Loucy (cell line): ENCODE data around the gene ANKRD39.

Source experiments
- H2AFZ ChIP-seq: fragments of 200-600 bp; sonication (generic); 2 replicates; pipeline ENCODE4 v1.6.0; 2016; ENCODE audit warnings: antibody characterized with exemption, mild to moderate bottlenecking, low read length, moderate library complexity
- H3F3A ChIP-seq: fragments of 200-600 bp; 2 replicates; pipeline ENCODE4 v1.6.0; 2016; ENCODE audit warnings: antibody characterized with exemption, low read depth, mild to moderate bottlenecking
- H3K27me3 ChIP-seq: fragments of 200-600 bp; sonication (generic); 2 replicates; pipeline ENCODE4 v1.6.1; 2014; ENCODE audit warnings: low read length, mild to moderate bottlenecking; ENCODE audit not compliant: insufficient read depth, poor library complexity, severe bottlenecking
- H3K36me3 ChIP-seq: fragments of 200-600 bp; sonication (generic); 2 replicates; pipeline ENCODE4 v1.6.1; 2016; ENCODE audit warnings: low read length; ENCODE audit not compliant: insufficient read depth
- H3K4me1 ChIP-seq: fragments of 200-600 bp; sonication (generic); 2 replicates; pipeline ENCODE4 v1.5.1; 2014; ENCODE audit warnings: low read length, mild to moderate bottlenecking; ENCODE audit not compliant: insufficient read depth, poor library complexity, severe bottlenecking
- H3K4me2 ChIP-seq: fragments of 200-600 bp; sonication (generic); 2 replicates; pipeline ENCODE4 v1.6.0; 2014; ENCODE audit warnings: antibody characterized with exemption, low read length, low read depth, mild to moderate bottlenecking; ENCODE audit not compliant: poor library complexity, severe bottlenecking
- H3K4me3 ChIP-seq: fragments of 200-600 bp; sonication (generic); 2 replicates; pipeline ENCODE4 v1.5.1; 2014; ENCODE audit warnings: low read length, mild to moderate bottlenecking, mixed read lengths; ENCODE audit not compliant: poor library complexity, severe bottlenecking
- H3K79me2 ChIP-seq: fragments of 200-600 bp; sonication (generic); 2 replicates; pipeline ENCODE4 v1.6.1; 2014; ENCODE audit warnings: low read length; ENCODE audit not compliant: insufficient read depth
- H3K9ac ChIP-seq: fragments of 200-600 bp; sonication (generic); 2 replicates; pipeline ENCODE4 v1.6.0; 2014; ENCODE audit warnings: mild to moderate bottlenecking, low read depth, low read length, moderate library complexity; ENCODE audit not compliant: poor library complexity, severe bottlenecking
- H3K9me2 ChIP-seq: fragments of 200-600 bp; sonication (generic); replicated peaks from 2 replicates; pipeline ENCODE4 v1.6.1; 2016; ENCODE audit warnings: low read depth, low read length, mixed read lengths
- H3K9me3 ChIP-seq: fragments of 200-600 bp; sonication (generic); 2 replicates; pipeline ENCODE4 v1.6.1; 2014; ENCODE audit warnings: mild to moderate bottlenecking, antibody characterized with exemption, low read length, low read depth; ENCODE audit not compliant: insufficient read depth
- H4K20me1 ChIP-seq: fragments of 200-600 bp; sonication (generic); 2 replicates; pipeline ENCODE4 v1.6.0; 2014; ENCODE audit warnings: antibody characterized with exemption, low read length, mild to moderate bottlenecking; ENCODE audit not compliant: insufficient read depth, poor library complexity, severe bottlenecking
- CTCF ChIP-seq: fragments of 200-600 bp; sonication (generic); conservative IDR thresholded peaks from 2 replicates; pipeline ENCODE4 v1.5.1; 2014; ENCODE audit warnings: mild to moderate bottlenecking, antibody characterized with exemption, low read length
- EZH2phosphoT487 ChIP-seq: fragments of 200-600 bp; IDR thresholded peaks from 2 replicates; pipeline ENCODE4 v1.6.1; 2018; ENCODE audit warnings: antibody characterized with exemption, mild to moderate bottlenecking, moderate library complexity, borderline replicate concordance

The ANKRD39 gene

GRCh38 chr2:96846825-96847224 lies 11.0 kb downstream of the ANKRD39 start:
- H3F3A ChIP-seq = no peaks in the 10 kb centered on the region

DNA sequence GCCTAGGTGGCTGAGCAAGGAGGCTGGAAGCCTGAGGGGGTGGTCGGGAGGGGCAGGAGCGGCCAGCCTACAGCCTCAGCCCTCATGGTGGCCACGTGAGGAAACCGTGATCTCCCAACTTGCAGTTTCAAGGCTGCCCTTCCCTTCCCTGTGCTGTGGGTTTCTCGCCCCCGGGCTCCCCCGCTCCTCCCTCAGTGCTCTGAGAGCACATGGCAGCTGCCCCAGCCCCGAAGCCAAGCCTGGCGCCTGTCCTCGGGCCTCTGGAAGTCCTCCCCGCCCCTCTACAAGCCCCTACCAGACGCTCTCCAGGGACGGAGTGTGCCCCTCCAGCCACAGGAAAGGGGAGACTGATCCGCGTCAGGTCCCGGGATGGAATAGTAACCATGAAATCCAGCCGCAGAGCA lies 13.4 kb downstream of the ANKRD39 start:
- Histone ChIP-seq H2AFZ (no peak overlapping the region), H3K36me3 (peaks cover 9% of the 10 kb centered on the region; the same call in 1 of the 2 replicates), H3K9ac (no peak overlapping the region), H3K79me2 (no peaks in the 10 kb centered on the region), H3K27me3 (no peaks in the 10 kb centered on the region), H3K9me2 (no peaks in the 10 kb centered on the region), H3K4me2 (no peak overlapping the region), H4K20me1 (no peaks in the 10 kb centered on the region), H3K4me1 (peaks cover 8% of the 10 kb centered on the region), H3F3A (no peaks in the 10 kb centered on the region), H3K4me3 (no peak overlapping the region), H3K9me3 (no peaks in the 10 kb centered on the region)
- TF ChIP-seq EZH2phosphoT487 = no peak

More at GRCh38 chr2:96846825-96847224, 11.0 kb downstream of the ANKRD39 start:
- Histone ChIP-seq H3K27me3 (no peaks in the 10 kb centered on the region), H4K20me1 (no peaks in the 10 kb centered on the region), H3K4me3 (no peak overlapping the region), H3K9me2 (no peaks in the 10 kb centered on the region), H3K36me3 (peaks cover 21% of the 10 kb centered on the region; the same call in 1 of the 2 replicates), H3K9me3 (no peaks in the 10 kb centered on the region), H3K9ac (no peak overlapping the region), H3K4me2 (no peak overlapping the region), H3K4me1 (peaks cover 8% of the 10 kb centered on the region), H2AFZ (no peak overlapping the region), H3K79me2 (no peaks in the 10 kb centered on the region)
- TF ChIP-seq CTCF = no peak

DNA sequence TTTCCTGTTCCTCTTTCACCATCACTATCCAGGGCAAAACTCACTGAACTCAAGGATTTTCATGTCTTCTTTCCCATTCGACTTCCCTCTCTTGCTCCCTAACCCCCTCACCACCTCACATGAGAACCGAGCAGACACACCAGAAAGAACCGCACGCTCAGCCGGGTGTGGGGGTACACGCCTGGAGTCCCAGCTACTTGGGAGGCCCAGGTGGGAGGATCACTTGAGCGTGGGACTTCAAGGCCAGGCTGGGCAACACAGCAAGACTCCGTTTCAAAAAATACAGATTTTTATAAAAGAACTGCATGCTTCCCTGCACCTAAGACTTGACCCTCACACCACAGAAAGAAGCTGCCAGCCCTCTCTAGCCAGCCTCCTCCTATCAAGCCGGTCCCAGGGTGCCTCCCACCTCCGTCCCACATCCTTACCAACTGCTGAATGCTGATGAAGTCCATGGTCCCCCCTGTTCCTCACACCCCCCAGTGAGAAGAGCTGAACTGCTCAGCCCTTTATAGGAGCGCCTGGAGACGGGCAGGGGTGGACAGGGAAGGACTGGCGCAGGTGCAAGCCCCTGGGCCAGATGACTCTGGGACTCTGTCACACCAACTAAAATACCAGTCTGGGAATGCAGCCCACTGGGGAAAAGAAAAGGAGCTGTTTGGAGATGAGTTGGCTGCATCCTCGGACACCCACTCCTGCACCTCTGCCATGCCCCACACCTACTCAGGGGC lies 14.1 kb downstream of the ANKRD39 start, which contains the start of gene ANKRD23:
Gene ANKRD23, minus strand, starts transcription at position 484 of the 731 bp plus-strand sequence. Its CDS starts 29 bp downstream, at position 455.
- H3K9me2 ChIP-seq = no peaks in the 10 kb centered on the region
- no peaks in the 10 kb centered on the region for H3F3A ChIP-seq
- H3K27me3 ChIP-seq = no peaks in the 10 kb centered on the region
- H3K9me3 ChIP-seq = no peaks in the 10 kb centered on the region
- no peaks in the 10 kb centered on the region for H4K20me1 ChIP-seq
- peaks cover 9% of the 10 kb centered on the region; the same call in 1 of the 2 replicates for H3K36me3 ChIP-seq
- H3K4me1 ChIP-seq = peaks cover 8% of the 10 kb centered on the region
- no peaks in the 10 kb centered on the region for H3K79me2 ChIP-seq
- H3K9ac ChIP-seq = no peak within 1 kb of the TSS
- no peak within 1 kb of the TSS for H3K4me2 ChIP-seq
- TF ChIP-seq EZH2phosphoT487 (no peak), CTCF (no peak)
- no peak within 1 kb of the TSS for H3K4me3 ChIP-seq
- no peak within 1 kb of the TSS for H2AFZ ChIP-seq
